Activated T-helper 1 cell treated with anti-CD3 and anti-CD28 coated beads, Interleukin-2, amount 50 U/mL, for 16 hours (primary cell): Measurements from ENCODE around the gene CFI.

ENCODE experiments used
- DNase-seq, 2 donors: peaks; one replicate each; pipeline ENCODE4 v3.0.0-alpha.2; 2020; ENCODE audit warnings: low read depth in 1 of 2, low spot score in 1 of 2

CFI gene

GRCh38 chr4:109801895-109802319 is at the start of gene CFI:
TSS of gene CFI (minus strand) at chr4:109801999. CDS start at chr4:109801971, 28 bp downstream.
- no peak for DNase-seq

- no peak for DNase-seq
These were observed 48.8 kb upstream of the CFI start for GRCh38 chr4:109850601-109851000.

- no peak for DNase-seq
These were observed 46.7 kb upstream of the CFI start for GRCh38 chr4:109848501-109848900.

GRCh38 chr4:109847896-109848442 is 46.2 kb upstream of the CFI start, which contains the start of gene LRIT3:
TSS of gene LRIT3 (plus strand) at chr4:109848107. CDS start at chr4:109848202, 95 bp downstream.
- no peak for DNase-seq

- DNase-seq: no peak
These were observed 44.7 kb upstream of the CFI start for GRCh38 chr4:109846395-109847098.

- no peak for DNase-seq
These were observed 35.2 kb upstream of the CFI start for GRCh38 chr4:109836985-109837384.

- no peak for DNase-seq
These were observed 32.0 kb upstream of the CFI start for GRCh38 chr4:109833756-109834155.

GRCh38 chr4:109827672-109828071 is 25.9 kb upstream of the CFI start, which contains the start of gene RRH:
TSS of gene RRH (plus strand) at chr4:109827972. CDS start at chr4:109828028, 56 bp downstream.
- no peak for DNase-seq

GRCh38 chr4:109826719-109827118 is 24.9 kb upstream of the CFI start:
- DNase-seq: no peak

GRCh38 chr4:109821185-109821584 is 19.4 kb upstream of the CFI start:
- DNase-seq: no peak

GRCh38 chr4:109820563-109820962 is 18.8 kb upstream of the CFI start:
- no peak for DNase-seq

- DNase-seq: no peak
These were observed 16.5 kb upstream of the CFI start for GRCh38 chr4:109818268-109818667.

GRCh38 chr4:109816894-109817293 is 15.1 kb upstream of the CFI start:
- no peak for DNase-seq

GRCh38 chr4:109816082-109816442 is 14.3 kb upstream of the CFI start:
- peak; percentile 14 to 15 for DNase-seq

GRCh38 chr4:109815151-109816081 is 13.6 kb upstream of the CFI start, which contains the start of gene GAR1:
TSS of gene GAR1 (plus strand) at chr4:109815762. CDS start at chr4:109816165, 403 bp downstream.
- DNase-seq: peak; percentile 66 to 77

GRCh38 chr4:109811707-109812106 is 9.9 kb upstream of the CFI start:
- no peak for DNase-seq

- DNase-seq: no peak
These were observed 9.0 kb upstream of the CFI start for GRCh38 chr4:109810552-109811387.

- DNase-seq: no peak
These were observed 7.9 kb upstream of the CFI start for GRCh38 chr4:109809655-109810054.

GRCh38 chr4:109803924-109804571 is 2.2 kb upstream of the CFI start:
- DNase-seq: no peak

GRCh38 chr4:109801099-109801789 is 555 bp downstream of the CFI start:
- DNase-seq: no peak
